Measurements from ENCODE around the gene MTMR12. TPM values are rescaled to one million over a fixed set of nuclear protein-coding genes. Genes with fewer than 3 reads are reported as not detected.
"Not testable (repeated sequence)": the region's sequence is repeated elsewhere in the genome, so short reads cannot be mapped to it uniquely, and the experiment has no call there.

The MTMR12 gene
- total and polyA plus RNA-seq, 8 donors, result 9.7 to 32.3 (median 20.8) TPM

DNA sequence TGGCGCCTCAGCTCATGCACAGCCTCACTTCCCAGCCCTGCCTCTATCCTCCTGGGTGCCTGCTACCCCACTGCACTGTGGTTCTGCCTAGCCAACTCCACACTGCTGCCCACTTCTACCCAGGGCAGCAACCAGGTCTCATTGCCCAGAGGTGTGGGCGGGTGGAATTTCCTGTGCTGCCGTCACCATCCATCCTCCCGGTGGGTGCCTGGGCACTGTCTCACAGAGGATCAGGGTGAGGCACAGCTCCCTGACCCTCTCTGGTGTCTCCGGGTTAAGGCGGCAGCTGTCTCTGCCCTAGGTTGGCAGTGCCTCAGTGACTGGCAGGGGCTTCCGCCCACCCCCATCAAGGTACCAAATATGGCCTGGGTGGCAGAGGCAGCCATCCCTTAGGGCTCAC lies 4.3 kb upstream of the MTMR12 start:
- ATAC-seq, result no peak
- no peak overlapping the region for H3K27ac ChIP-seq
- intact Hi-C loops (cut with DNase I), result loop anchor here in 1 of 3 donors (5.0 kb wide), 1 partner anchor 85 kb away; no protein-coding TSS in a partner anchor
- H3K27me3 ChIP-seq, result no peaks in the 10 kb centered on the region
- no peak overlapping the region for H3K4me3 ChIP-seq
- no peak for FAIRE-seq
- H3K9me3 ChIP-seq, result no peaks in the 10 kb centered on the region
- TF ChIP-seq, protein P1, sequence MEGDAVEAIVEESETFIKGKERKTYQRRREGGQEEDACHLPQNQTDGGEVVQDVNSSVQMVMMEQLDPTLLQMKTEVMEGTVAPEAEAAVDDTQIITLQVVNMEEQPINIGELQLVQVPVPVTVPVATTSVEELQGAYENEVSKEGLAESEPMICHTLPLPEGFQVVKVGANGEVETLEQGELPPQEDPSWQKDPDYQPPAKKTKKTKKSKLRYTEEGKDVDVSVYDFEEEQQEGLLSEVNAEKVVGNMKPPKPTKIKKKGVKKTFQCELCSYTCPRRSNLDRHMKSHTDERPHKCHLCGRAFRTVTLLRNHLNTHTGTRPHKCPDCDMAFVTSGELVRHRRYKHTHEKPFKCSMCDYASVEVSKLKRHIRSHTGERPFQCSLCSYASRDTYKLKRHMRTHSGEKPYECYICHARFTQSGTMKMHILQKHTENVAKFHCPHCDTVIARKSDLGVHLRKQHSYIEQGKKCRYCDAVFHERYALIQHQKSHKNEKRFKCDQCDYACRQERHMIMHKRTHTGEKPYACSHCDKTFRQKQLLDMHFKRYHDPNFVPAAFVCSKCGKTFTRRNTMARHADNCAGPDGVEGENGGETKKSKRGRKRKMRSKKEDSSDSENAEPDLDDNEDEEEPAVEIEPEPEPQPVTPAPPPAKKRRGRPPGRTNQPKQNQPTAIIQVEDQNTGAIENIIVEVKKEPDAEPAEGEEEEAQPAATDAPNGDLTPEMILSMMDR (IDR thresholded peaks at IDR 0.05), result no peak
- H3K36me3 ChIP-seq, result no peaks in the 10 kb centered on the region
- peaks cover 0 to 8% (median 4%) of the 10 kb centered on the region in 3 donors for H3K4me1 ChIP-seq
- DNase-seq, result no peak
- WGBS, 2 donors, result 88 to 96% methylated on average over 7 of the region's 7 CpGs

DNA sequence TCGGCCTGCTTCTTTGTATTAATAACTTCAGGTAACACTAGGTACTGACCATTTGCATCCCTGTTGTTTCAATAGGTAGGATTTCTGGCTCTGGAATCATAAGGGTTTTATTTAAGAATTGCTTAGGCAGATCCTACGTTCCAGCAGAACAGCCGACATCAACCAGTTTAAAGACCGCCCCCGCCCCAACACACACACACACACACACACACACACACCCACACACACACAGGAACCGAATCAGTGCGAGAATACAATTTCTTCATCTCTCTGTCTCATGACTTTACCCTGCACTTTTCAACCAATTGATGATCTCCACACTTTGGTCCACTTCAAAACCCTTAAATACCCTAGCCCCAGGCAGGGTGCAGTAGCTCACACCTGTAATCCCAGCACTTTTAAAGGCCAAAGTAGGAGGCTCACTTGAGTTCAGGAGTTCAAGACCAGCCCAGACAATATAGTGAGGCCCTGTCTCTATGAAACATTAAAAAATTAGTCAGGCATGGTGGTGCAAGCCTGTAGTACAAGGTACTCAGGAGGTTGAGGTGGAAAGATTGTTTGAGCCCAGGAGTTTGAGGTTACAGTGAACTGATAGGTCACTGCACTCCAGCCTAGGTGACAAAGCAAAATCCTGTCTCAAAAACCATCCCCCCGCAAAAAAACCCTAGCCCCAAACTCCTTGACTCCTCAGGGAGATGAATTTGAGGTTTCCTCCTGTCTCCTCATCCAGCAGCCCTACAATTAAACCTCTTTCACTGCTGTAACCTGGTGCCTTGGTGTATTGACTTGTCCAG lies 2.7 kb upstream of the MTMR12 start:
- H3K9me3 ChIP-seq, result no peaks in the 10 kb centered on the region
- no peaks in the 10 kb centered on the region for H3K36me3 ChIP-seq
- H3K4me3 ChIP-seq, result no peak overlapping the region
- no peaks in the 10 kb centered on the region for H3K27me3 ChIP-seq
- WGBS, 2 donors, result 41 to 51% methylated on average over 8 of the region's 8 CpGs
- intact Hi-C loops (cut with DNase I), result loop anchor here in 1 of 3 donors (5.0 kb wide), 1 partner anchor 83 kb away; no protein-coding TSS in a partner anchor
- DNase-seq, result peak in 1 of 6 donors; percentile 11
- no peak for ATAC-seq
- no peak for FAIRE-seq
- TF ChIP-seq, protein P1 (IDR thresholded peaks at IDR 0.05), result no peak
- peak overlapping the region in 2 of 4 donors; percentile 89 for H3K27ac ChIP-seq
- H3K4me1 ChIP-seq, result peaks cover 8 to 16% (median 9%) of the 10 kb centered on the region in 3 donors

DNA sequence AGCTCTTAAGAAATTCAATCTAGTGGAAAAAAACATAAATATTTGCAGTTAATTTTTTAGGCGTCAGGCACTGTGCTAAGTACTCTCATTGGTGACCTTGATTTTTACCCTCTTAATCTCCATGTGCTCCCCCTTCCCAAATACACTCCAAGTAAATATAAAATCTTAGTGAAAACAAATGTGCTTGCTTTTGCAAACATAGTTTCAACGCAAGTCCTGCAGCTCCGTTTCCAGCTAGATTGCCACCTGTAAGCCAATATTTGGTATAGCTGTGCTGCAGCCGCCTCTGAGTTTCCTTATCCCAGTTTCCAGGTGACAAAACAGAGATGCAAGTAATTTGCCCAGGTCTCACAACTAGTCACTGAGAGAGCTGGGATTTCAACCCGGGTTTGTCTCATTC lies 1.9 kb upstream of the MTMR12 start:
- H3K4me3 ChIP-seq, result no peak overlapping the region
- H3K27ac ChIP-seq, result peak overlapping the region in 2 of 4 donors; percentile 89
- peaks cover 11 to 21% (median 12%) of the 10 kb centered on the region in 3 donors for H3K4me1 ChIP-seq
- H3K36me3 ChIP-seq, result no peaks in the 10 kb centered on the region
- no peaks in the 10 kb centered on the region for H3K9me3 ChIP-seq
- peak; percentile 1 to 14 (median 8) for ATAC-seq
- TF ChIP-seq, protein P1 (IDR thresholded peaks at IDR 0.05), result no peak
- no peak for FAIRE-seq
- WGBS, 2 donors, result 12 to 19% methylated on average over 5 of the region's 5 CpGs
- DNase-seq, result peak in 4 of 6 donors; percentile 38 to 65 (median 59)
- no peaks in the 10 kb centered on the region for H3K27me3 ChIP-seq
- intact Hi-C loops (cut with DNase I), result loop anchor here in 1 of 3 donors (5.0 kb wide), 1 partner anchor 82 kb away; no protein-coding TSS in a partner anchor

DNA sequence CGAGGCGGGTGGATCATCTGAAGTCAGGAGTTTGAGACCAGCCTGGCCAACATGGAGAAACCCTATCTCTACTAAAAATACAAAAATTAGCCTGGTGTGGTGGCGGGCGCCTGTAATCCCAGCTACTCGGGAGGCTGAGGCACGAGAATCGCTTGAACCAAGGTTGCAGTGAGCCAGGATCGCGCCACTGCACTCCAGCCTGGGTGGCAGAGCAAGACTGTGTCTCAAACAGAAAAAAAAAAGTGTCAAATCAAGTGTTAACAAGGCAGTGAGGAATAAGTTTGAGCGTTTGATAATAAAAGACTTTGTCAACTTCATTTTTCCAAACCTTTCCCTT lies 1.4 kb upstream of the MTMR12 start:
- H3K27me3 ChIP-seq; H3K9me3 ChIP-seq; H3K36me3 ChIP-seq; intact Hi-C loops (cut with DNase I); ATAC-seq; FAIRE-seq; H3K4me3 ChIP-seq: not testable (repeated sequence)
- H3K4me1 ChIP-seq, result peaks cover 11 to 26% (median 17%) of the 10 kb centered on the region in 3 donors
- peak in 1 of 6 donors; percentile 14 for DNase-seq
- 30 to 36% methylated on average over 10 of the region's 10 CpGs for WGBS, 2 donors
- H3K27ac ChIP-seq, result peak overlapping the region; percentile 57 to 89 (median 78)

DNA sequence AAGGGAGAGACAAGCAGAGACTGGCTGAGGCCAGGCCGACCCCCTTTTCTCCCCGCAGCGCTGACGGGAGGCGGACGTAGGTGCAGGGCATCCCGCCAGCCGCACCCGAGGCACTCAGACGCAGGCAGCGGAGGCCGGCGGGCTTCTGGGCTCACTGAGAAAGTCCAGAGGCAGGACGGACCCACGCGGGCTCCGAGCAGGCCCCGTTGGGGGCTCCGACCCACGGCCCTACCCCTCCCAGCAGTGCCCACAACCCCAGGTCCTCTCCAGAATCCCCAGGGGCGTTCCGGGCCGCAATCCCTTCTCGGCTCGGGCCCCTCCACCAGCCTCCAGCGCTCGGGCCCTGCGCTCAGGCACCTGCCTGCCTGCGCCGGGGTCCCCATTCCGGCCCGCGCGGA lies 543 bp downstream of the MTMR12 start:
- Histone ChIP-seq H3K9me3 (no peaks in the 10 kb centered on the region), H3K4me1 (peaks cover 24 to 42% (median 34%) of the 10 kb centered on the region in 3 donors), H3K27ac (peak overlapping the region; percentile 97 to 99 (median 98)), H3K36me3 (no peaks in the 10 kb centered on the region), H3K27me3 (no peaks in the 10 kb centered on the region), H3K4me3 (peak overlapping the region; percentile 77 to 98 (median 91))
- peak; percentile 10 to 41 (median 30) for ATAC-seq
- peak; percentile 53 to 90 (median 75) for DNase-seq
- no peak for FAIRE-seq
- TF ChIP-seq, protein P1 (IDR thresholded peaks at IDR 0.05), result no peak
- WGBS, 2 donors, result 0% methylated on average over 28 to 34 of the region's 34 CpGs
- intact Hi-C loops (cut with DNase I), result no loop called here
